ENCODE measurements around the gene GRAMD2B. TPM values are rescaled to one million over a fixed set of nuclear protein-coding genes. Genes with fewer than 3 reads are reported as not detected.

GRAMD2B gene
- total RNA-seq, 1 experiment from 2014 or later: 26.7 TPM

DNA sequence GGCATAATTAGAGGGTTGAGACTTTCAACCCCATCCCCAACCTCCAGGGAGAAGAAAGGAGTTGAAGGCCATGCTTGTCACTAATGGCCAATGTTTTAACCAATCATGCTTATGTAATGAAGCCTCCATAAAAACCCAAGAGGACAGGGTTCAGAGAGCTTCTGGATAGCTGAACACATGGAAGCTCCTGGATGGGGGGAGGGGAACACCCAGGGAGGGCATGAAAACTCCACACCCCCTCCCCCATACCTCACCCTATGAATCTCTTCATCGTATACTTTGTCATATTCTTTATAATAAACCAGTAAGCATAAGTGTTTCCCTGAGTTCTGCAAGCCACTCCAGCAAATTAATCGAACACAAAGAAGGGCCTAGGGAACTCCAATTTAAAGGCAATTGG lies 90.1 kb downstream of the GRAMD2B start:
- DNase-seq (ENCODE audit: low read depth): no peak

- no peak for DNase-seq (ENCODE audit: low read depth)
Measured at GRCh38 chr5:126513703-126514102, 90.5 kb downstream of the GRAMD2B start.

GRCh38 chr5:126514131-126514557 lies 90.9 kb downstream of the GRAMD2B start:
- peak; percentile 79 for DNase-seq (ENCODE audit: low read depth)

- DNase-seq (ENCODE audit: low read depth): no peak
Measured at GRCh38 chr5:126514558-126515141, 91.4 kb downstream of the GRAMD2B start.

DNA sequence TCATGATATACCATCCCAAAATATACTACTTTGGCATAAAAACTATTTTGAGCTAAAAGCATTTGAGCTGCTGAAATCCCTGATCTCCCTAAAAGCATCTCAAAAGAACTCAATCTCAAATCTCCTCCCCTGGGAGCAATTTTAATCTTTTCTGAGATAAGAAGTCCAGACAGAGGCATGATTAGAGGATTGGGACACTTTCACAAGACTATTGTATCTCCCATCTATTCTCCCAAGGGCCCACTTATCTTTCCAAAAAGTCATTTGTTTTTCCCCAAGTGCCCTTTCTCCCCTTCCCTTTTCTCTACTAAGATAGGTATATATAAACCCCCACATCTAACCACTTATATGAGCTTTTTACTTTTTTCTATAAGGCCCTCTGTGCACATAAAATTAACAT lies 92.1 kb downstream of the GRAMD2B start:
- DNase-seq (ENCODE audit: low read depth): no peak

- DNase-seq (ENCODE audit: low read depth): peak; percentile 89
Measured at GRCh38 chr5:126516133-126516532, 92.9 kb downstream of the GRAMD2B start.

DNA sequence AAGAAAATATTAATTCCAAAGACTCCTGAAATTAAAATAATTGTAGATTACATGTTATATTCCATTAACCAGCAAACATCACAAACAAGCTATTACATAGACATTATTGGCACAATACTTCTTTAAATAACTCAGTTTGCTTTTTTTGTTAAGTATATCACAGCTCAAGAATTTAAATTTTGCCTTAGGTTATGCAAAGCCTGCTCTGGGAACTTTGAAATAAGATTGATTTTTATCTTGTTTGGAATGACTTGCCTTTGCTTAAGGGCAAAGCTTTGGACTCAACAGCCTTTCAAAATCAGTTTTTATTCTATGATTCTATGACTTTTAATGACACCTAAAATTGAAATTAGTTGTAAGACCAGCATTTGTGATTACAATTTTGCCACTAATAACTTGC lies 93.6 kb downstream of the GRAMD2B start:
- DNase-seq (ENCODE audit: low read depth): peak; percentile 70

GRCh38 chr5:126519223-126519622 lies 96.0 kb downstream of the GRAMD2B start:
- peak; percentile 73 for DNase-seq (ENCODE audit: low read depth)

DNA sequence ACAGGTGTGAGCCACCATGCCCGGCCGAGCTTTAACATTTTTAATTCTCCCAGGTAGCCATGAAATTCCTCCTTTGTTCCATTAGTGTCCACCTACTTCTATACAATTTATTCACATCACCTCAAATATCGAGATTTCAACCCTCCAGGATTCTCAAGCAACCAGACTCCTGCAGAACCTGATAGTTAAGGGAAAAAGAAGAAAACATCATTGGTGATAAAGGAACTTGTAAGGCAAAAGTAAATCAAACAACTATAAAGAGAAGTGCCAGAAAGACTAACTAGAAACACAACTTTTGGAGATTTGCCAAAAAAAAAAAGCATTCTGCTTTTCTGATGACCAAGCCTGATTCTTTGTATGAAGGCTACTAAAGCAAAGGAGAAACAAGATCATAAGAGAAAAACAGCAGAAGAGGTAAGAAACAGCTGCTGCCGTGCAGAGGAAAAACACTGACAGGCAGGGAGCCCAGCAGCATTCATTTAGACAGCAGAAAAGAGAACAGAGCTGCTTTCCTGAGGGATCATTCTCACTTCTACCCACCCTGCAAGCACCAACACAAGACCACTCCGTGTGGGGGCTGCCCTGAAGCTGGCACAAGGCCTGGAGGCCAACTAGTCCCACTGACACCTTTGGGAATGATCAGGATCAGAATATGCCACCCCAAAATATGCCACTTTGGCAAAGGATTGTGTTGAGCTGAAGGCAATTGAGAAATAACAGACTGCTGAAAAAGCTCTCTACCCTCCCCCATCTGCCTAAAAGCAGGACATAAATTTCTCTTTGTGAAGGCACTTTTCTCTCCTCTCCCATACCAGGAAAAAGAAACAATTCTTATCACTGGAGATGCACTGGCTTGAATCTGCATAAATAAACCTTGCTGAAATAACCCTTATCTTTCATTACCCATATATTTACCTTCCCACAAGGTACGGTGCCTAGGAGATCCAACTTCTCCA lies 96.7 kb downstream of the GRAMD2B start:
- no peak for DNase-seq (ENCODE audit: low read depth)

GRCh38 chr5:126520593-126520953 lies 97.4 kb downstream of the GRAMD2B start:
- DNase-seq (ENCODE audit: low read depth): no peak

- DNase-seq (ENCODE audit: low read depth): no peak
Measured at GRCh38 chr5:126521130-126521529, 97.9 kb downstream of the GRAMD2B start.

DNA sequence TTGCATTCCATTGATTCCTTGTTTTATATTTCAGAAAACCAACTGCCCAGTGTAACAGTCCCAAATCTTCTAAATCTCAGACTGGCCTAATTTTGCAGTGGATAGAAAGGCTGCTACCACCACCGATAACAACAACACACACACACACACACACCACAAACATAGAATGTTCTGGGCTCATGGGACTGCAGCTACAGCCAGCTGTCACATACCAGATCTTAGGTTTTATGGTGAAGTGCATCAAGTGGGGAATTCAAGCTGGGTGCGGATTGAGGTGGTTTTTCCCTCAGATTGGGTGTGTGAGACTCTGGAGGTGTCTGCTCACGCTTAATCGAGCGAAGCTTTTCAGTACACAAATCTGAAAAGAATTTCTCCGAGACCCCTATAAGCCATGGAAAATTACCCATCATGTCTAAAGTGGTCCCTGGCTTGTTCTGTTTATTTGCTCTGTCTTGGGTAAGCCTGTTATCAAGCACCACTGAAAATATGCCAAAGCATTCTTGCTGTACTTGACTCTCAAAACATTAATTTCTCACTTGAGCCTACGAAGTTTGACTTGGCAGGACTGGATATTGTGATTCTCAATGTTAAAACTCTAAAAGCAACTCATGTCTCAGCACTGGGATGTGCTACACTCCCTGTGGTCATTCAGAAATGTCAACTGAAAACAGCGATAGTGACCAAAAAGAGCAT lies 100.8 kb downstream of the GRAMD2B start:
- DNase-seq (ENCODE audit: low read depth): no peak

DNA sequence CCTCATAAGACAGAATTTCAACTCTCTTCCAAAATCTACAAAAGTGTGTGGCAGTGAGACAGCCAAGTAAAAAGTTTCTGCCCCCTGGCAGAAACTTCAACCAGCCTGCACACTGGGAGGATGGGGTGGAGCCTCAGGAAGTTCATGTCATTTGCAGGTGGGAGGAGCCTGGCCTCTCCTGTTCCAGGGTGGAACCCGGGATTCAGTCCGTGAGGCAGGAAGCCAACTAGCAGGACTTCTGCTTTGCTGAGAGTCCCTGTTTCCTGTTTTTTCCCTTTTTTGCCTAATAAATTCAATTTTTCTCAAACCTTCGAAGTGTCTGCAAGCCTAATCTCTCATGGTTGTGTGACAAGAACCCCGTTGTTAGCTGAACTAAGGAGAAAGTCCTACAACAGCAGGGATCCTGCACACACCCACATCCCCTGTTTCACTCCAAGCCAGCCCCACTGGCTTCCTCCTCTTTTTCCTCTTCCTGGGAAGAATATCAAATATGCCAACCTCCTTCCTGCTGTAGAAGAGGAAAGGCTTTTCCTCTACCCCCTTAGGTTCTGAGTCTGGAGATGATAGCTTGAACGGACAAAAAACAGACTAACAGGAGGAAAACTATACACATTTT lies 102.5 kb downstream of the GRAMD2B start:
- DNase-seq (ENCODE audit: low read depth): peak; percentile 63

DNA sequence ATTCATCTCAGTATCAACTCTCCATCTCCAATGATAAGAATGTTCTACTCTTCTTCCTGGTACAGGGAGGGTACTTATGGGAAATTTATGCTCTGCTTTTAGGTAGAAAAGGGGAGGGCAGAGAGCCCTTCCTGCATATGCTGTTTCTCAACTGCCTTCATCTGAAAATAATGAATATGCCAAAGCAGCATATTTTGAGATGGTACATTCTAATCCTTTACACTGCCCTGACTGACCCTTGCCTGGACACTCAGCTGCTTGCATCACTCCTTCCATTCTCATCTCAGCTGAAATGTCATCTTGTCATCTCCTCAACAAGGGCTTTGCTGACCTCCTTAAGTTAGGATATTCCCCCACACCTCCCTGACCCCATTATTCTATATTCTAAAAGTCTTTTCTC lies 103.3 kb downstream of the GRAMD2B start:
- DNase-seq (ENCODE audit: low read depth): no peak

GRCh38 chr5:126527158-126527557 lies 103.9 kb downstream of the GRAMD2B start:
- no peak for DNase-seq (ENCODE audit: low read depth)

- DNase-seq (ENCODE audit: low read depth): peak; percentile 63
Measured at GRCh38 chr5:126527892-126528291, 104.7 kb downstream of the GRAMD2B start.

DNA sequence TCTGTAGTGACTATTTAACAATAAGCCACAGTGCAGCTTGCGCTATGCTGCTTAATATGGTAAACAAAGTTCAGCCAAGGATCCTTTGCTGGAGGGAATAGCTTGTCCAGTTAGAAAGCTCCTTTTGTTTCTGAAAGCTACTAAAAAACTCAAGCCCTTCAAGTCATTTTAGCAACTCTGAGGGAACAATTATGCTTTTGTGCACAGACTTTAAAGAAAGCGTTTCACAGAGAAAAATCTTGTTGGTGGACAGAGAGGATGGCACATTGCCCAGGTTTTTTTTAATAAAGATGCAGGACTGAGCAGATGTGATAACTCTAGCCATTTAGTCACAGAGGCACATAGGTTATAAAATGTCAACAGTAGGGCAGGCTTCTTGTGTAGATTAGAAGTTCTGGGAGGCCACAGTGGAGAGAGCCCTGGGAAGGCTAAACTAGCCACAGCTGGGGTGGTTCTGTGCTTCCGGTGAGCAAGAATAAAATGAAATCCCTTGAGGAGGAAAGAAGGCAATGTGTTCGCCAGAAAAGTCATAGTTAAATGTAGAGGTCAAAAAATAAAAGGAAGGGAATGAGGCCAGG lies 108.4 kb downstream of the GRAMD2B start:
- DNase-seq (ENCODE audit: low read depth): peak; percentile 34

DNA sequence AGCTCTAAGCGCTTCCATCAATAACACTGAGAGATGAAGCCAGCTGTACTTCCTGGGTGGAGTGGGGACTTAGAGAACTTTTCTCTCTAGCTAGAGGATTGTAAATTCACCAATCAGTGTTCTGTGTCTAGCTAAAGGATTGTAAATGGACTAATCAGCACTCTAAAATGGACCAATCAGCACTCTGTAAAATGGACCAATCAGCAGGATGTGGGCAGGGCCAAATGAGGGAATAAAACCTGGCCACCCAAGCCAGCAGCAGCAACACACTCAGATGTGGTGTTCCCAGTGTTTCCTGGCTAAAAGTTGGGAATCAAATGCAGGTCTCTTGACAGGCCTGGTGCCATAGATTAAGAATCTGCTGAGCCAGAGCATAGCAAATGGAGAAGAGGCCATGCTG lies 111.3 kb downstream of the GRAMD2B start:
- DNase-seq (ENCODE audit: low read depth): no peak

DNA sequence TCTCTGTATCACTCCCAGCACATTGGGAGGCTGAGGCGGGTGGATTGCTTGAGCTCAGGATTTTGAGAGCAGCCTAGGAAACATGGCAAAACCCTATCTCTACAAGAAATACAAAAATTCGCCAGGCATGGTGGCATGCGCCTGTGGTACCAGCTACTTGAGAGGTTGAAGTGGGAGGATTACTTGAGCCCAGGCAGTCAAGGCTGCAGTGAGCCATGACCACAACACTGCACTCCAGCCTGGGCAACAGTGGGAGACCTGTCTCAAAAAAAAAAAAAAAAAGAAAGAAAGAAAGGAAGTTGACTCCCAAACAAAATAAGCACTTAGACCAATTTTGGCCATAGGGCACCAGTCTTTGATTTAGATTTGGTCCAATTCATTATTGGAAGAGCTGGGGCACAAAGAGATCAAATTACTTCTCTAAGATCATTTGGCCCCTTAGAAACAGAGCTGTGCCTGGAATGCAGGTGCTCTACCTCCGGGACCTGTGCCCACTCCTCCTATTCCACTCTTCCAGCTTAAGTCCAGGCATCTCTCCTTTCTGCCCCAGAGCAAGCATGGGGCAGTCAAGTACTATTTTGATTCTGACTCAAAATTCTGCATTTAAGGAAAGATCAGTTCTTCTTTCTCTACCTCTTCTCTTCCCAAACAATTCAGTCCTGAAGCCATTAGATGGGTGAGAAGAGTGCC lies 112.8 kb downstream of the GRAMD2B start:
- no peak for DNase-seq (ENCODE audit: low read depth)

DNA sequence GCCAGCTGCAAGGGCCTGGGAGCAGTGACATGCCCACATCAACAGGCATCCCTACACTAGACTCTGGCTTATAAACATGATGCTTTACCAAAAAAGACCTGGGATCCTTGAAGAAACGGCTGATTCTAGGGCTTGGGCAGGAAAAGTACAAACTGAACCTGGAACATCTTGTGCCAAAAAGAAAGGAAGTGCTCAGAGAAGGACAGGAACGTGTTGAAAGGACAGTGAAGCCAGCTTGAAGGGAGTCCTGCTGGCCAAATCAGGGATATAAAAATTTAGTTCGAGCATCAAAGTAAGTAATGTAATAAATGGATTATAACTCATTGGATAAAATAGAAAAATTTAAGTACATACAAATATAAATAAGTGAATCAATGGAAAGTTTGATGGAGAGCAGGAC lies 113.7 kb downstream of the GRAMD2B start:
- DNase-seq (ENCODE audit: low read depth): no peak

DNA sequence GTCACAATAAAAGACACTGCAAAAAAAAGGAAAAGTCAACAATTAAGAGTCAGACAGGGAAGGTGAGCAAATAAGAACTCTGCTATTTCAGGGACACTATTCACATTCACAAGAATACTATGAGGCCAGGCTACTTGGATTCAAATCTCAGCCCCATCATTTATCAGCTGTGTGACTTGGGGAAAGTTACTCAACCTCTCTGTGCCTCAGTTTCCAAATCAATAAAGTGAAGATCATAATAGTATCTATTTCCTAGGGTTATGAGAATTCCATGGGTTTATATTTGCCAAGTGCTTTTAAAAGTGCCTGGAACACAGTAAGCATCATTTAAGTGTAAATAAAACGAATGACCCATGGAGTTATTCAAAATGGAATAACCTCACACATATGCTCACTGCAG lies 115.4 kb downstream of the GRAMD2B start:
- DNase-seq (ENCODE audit: low read depth): no peak

Data from M059J (cell line).